HEK293 (cell line): ENCODE measurements around the gene SLC7A11.

Experiments used
- CTCF ChIA-PET: fragments of 350-600 bp; formaldehyde crosslinking; extraction: SDS; loops from one replicate; lab custom pipeline; 2021; ENCODE audit warnings: antibody characterized with exemption; lab: Yijun Ruan, JAX
- POLR2A ChIA-PET: fragments of 300-600 bp; formaldehyde crosslinking; extraction: SDS; loops from one replicate; lab custom pipeline; 2020; ENCODE audit warnings: antibody characterized with exemption, inconsistent platforms; lab: Yijun Ruan, JAX
- H3K27ac ChIP-seq: fragments of 200-500 bp; sonication (Bioruptor generic); 2 replicates; pipeline ENCODE4 v1.5.1; 2014; ENCODE audit warnings: low read depth, low read length, control low read depth, inconsistent platforms; ENCODE audit errors: extremely low read depth
- H3K36me3 ChIP-seq, 2 experiments: fragments of 200-500 bp in 1 of 2; sonication (Bioruptor generic) in 1 of 2; 1 replicate in 1 of 2; 2 replicates in 1 of 2; pipeline ENCODE4 v1.5.1; 2014 to 2017; ENCODE audit warnings: inconsistent platforms in 2 of 2, low read length in 2 of 2; ENCODE audit not compliant: control insufficient read depth in 2 of 2, insufficient read depth in 1 of 2
- H3K4me1 ChIP-seq: fragments of 200-500 bp; sonication (Bioruptor generic); 2 replicates; pipeline ENCODE4 v1.5.1; 2014; ENCODE audit warnings: mild to moderate bottlenecking, low read length, inconsistent platforms; ENCODE audit not compliant: control insufficient read depth, insufficient read depth
- H3K4me3 ChIP-seq: 2 replicates; pipeline ENCODE4 v1.5.1; 2011; ENCODE audit warnings: low read depth, mild to moderate bottlenecking, control low read depth, low read length, moderate library complexity
- H3K9me3 ChIP-seq: fragments of 200-500 bp; sonication (Bioruptor generic); 2 replicates; pipeline ENCODE4 v1.5.1; 2014; ENCODE audit warnings: low read depth, low read length, inconsistent platforms; ENCODE audit not compliant: control insufficient read depth, insufficient read depth
- BCL6B ChIP-seq: fragments of 450-650 bp; formaldehyde crosslinking; IDR thresholded peaks from 2 replicates; pipeline ENCODE4 v1.5.1; 2017; ENCODE audit warnings: missing biosample characterization, missing genetic modification characterization
- HOXD13 ChIP-seq: sonication (generic); formaldehyde crosslinking; IDR thresholded peaks from 2 replicates; pipeline ENCODE4 v1.8.0; 2022; ENCODE audit warnings: missing genetic modification reagents, borderline replicate concordance
- ZNF114 ChIP-seq: fragments of 450-650 bp; formaldehyde crosslinking; IDR thresholded peaks from 2 replicates; pipeline ENCODE4 v1.5.0; 2017; ENCODE audit warnings: missing biosample characterization, missing genetic modification characterization
- ZNF121 ChIP-seq: fragments of 450-650 bp; formaldehyde crosslinking; IDR thresholded peaks from 2 replicates; pipeline ENCODE4 v1.5.1; 2016; ENCODE audit warnings: missing biosample characterization, missing genetic modification characterization
- ZNF138 ChIP-seq: fragments of 450-650 bp; formaldehyde crosslinking; IDR thresholded peaks from 2 replicates; pipeline ENCODE4 v1.5.1; 2016; ENCODE audit warnings: missing biosample characterization, missing genetic modification characterization, borderline replicate concordance
- ZNF184 ChIP-seq: fragments of 450-650 bp; IDR thresholded peaks from 2 replicates; pipeline ENCODE4 v1.5.1; 2018; ENCODE audit warnings: missing biosample characterization, mild to moderate bottlenecking, missing genetic modification characterization
- ZNF211 ChIP-seq: fragments of 450-650 bp; formaldehyde crosslinking; IDR thresholded peaks from 2 replicates; pipeline ENCODE4 v1.5.1; 2016; ENCODE audit warnings: low read depth, missing biosample characterization, missing genetic modification characterization
- ZNF266 ChIP-seq: fragments of 450-650 bp; formaldehyde crosslinking; IDR thresholded peaks from 2 replicates; pipeline ENCODE4 v1.5.1; 2016; ENCODE audit warnings: missing biosample characterization, missing genetic modification characterization, low read depth
- ZNF404 ChIP-seq: fragments of 450-650 bp; formaldehyde crosslinking; IDR thresholded peaks from 2 replicates; pipeline ENCODE4 v1.5.1; 2017; ENCODE audit warnings: missing biosample characterization, missing genetic modification characterization
- ZNF521 ChIP-seq: fragments of 450-650 bp; formaldehyde crosslinking; IDR thresholded peaks from 2 replicates; pipeline ENCODE4 v1.5.1; 2017; ENCODE audit warnings: missing biosample characterization, mild to moderate bottlenecking, missing genetic modification characterization
- ZNF529 ChIP-seq: fragments of 450-650 bp; formaldehyde crosslinking; IDR thresholded peaks from 2 replicates; pipeline ENCODE4 v1.5.1; 2017; ENCODE audit warnings: missing genetic modification characterization, missing biosample characterization; ENCODE audit not compliant: insufficient replicate concordance
- ZNF544 ChIP-seq: fragments of 450-650 bp; formaldehyde crosslinking; IDR thresholded peaks from 2 replicates; pipeline ENCODE4 v1.5.0; 2017; ENCODE audit warnings: missing biosample characterization, missing genetic modification characterization
- ZNF626 ChIP-seq: fragments of 450-650 bp; sonication (Bioruptor Pico); formaldehyde crosslinking; IDR thresholded peaks from 2 replicates; pipeline ENCODE4 v1.5.1; 2018; ENCODE audit warnings: missing biosample characterization, missing genetic modification characterization, inconsistent platforms
- ZNF664 ChIP-seq: fragments of 450-650 bp; formaldehyde crosslinking; IDR thresholded peaks from 2 replicates; pipeline ENCODE4 v1.5.1; 2016; ENCODE audit warnings: missing biosample characterization, missing genetic modification characterization
- ZSCAN5A ChIP-seq: fragments of 450-650 bp; formaldehyde crosslinking; IDR thresholded peaks from 2 replicates; pipeline ENCODE4 v1.5.1; 2016; ENCODE audit warnings: missing biosample characterization, missing genetic modification characterization
- TF ChIP-seq, protein P1 (sequence below): IDR thresholded peaks from 2 replicates; pipeline ENCODE4 v1.6.1; 2011; ENCODE audit warnings: mild to moderate bottlenecking, low read depth, low read length, borderline replicate concordance
- TF ChIP-seq, protein P2 (sequence below): fragments of 450-650 bp; formaldehyde crosslinking; IDR thresholded peaks from 2 replicates; pipeline ENCODE4 v1.5.1; 2017; ENCODE audit warnings: missing biosample characterization, mild to moderate bottlenecking, missing genetic modification characterization, moderate library complexity
- TF ChIP-seq, protein P3 (sequence below): fragments of 450-650 bp; formaldehyde crosslinking; IDR thresholded peaks from 2 replicates; pipeline ENCODE4 v1.5.1; 2017; ENCODE audit warnings: missing biosample characterization, missing genetic modification characterization
- TF ChIP-seq, protein P4 (sequence below): fragments of 450-650 bp; formaldehyde crosslinking; IDR thresholded peaks from 2 replicates; pipeline ENCODE4 v1.5.1; 2016; ENCODE audit warnings: missing biosample characterization, missing genetic modification characterization

SLC7A11 gene

GRCh38 chr4:138205531-138206233 lies 36.5 kb downstream of the SLC7A11 start:
- no peak overlapping the region for H3K27ac ChIP-seq
- ChIA-PET CTCF (no interaction called here), POLR2A (no interaction called here)
- no peak overlapping the region for H3K4me3 ChIP-seq
- no peak for TF ChIP-seq ZNF626 (tag by site-specific recombination)
- no peak for TF ChIP-seq ZSCAN5A
- TF ChIP-seq ZNF521 (tag by site-specific recombination), result no peak
- TF ChIP-seq, protein P1, sequence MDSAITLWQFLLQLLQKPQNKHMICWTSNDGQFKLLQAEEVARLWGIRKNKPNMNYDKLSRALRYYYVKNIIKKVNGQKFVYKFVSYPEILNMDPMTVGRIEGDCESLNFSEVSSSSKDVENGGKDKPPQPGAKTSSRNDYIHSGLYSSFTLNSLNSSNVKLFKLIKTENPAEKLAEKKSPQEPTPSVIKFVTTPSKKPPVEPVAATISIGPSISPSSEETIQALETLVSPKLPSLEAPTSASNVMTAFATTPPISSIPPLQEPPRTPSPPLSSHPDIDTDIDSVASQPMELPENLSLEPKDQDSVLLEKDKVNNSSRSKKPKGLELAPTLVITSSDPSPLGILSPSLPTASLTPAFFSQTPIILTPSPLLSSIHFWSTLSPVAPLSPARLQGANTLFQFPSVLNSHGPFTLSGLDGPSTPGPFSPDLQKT, result no peak
- TF ChIP-seq ZNF544, result no peak
- no peak for TF ChIP-seq BCL6B (tag by site-specific recombination)
- TF ChIP-seq, protein P2, sequence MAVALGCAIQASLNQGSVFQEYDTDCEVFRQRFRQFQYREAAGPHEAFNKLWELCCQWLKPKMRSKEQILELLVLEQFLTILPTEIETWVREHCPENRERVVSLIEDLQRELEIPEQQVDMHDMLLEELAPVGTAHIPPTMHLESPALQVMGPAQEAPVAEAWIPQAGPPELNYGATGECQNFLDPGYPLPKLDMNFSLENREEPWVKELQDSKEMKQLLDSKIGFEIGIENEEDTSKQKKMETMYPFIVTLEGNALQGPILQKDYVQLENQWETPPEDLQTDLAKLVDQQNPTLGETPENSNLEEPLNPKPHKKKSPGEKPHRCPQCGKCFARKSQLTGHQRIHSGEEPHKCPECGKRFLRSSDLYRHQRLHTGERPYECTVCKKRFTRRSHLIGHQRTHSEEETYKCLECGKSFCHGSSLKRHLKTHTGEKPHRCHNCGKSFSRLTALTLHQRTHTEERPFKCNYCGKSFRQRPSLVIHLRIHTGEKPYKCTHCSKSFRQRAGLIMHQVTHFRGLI (tag by site-specific recombination), result no peak
- TF ChIP-seq ZNF138 (tag by site-specific recombination), result no peak
- TF ChIP-seq ZNF404, result no peak
- no peak for TF ChIP-seq ZNF211
- TF ChIP-seq ZNF121 (tag by site-specific recombination), result no peak
- no peak for TF ChIP-seq ZNF664
- TF ChIP-seq ZNF114, result no peak
- no peak for TF ChIP-seq ZNF266 (tag by site-specific recombination)
- no peak for TF ChIP-seq ZNF184
- TF ChIP-seq, protein P3, sequence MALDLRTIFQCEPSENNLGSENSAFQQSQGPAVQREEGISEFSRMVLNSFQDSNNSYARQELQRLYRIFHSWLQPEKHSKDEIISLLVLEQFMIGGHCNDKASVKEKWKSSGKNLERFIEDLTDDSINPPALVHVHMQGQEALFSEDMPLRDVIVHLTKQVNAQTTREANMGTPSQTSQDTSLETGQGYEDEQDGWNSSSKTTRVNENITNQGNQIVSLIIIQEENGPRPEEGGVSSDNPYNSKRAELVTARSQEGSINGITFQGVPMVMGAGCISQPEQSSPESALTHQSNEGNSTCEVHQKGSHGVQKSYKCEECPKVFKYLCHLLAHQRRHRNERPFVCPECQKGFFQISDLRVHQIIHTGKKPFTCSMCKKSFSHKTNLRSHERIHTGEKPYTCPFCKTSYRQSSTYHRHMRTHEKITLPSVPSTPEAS (tag by site-specific recombination), result no peak
- no peaks in the 10 kb centered on the region for H3K4me1 ChIP-seq
- H3K9me3 ChIP-seq, result no peaks in the 10 kb centered on the region
- no peaks in the 10 kb centered on the region for H3K36me3 ChIP-seq

GRCh38 chr4:138204507-138204906 lies 37.6 kb downstream of the SLC7A11 start:
- TF ChIP-seq, protein P4, sequence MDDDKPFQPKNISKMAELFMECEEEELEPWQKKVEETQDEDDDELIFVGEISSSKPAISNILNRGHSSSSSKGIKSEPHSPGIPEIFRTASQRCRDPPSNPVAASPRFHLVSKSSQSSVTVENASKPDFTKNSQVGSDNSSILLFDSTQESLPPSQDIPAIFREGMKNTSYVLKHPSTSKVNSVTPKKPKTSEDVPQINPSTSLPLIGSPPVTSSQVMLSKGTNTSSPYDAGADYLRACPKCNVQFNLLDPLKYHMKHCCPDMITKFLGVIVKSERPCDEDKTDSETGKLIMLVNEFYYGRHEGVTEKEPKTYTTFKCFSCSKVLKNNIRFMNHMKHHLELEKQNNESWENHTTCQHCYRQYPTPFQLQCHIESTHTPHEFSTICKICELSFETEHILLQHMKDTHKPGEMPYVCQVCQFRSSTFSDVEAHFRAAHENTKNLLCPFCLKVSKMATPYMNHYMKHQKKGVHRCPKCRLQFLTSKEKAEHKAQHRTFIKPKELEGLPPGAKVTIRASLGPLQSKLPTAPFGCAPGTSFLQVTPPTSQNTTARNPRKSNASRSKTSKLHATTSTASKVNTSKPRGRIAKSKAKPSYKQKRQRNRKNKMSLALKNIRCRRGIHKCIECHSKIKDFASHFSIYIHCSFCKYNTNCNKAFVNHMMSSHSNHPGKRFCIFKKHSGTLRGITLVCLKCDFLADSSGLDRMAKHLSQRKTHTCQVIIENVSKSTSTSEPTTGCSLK (tag by site-specific recombination), result no peak
- no peak for TF ChIP-seq HOXD13 (CRISPR knock-in tag)
- TF ChIP-seq, protein P3 (tag by site-specific recombination), result no peak
- TF ChIP-seq ZNF529, result no peak
- no peaks in the 10 kb centered on the region for H3K9me3 ChIP-seq
- no peaks in the 10 kb centered on the region for H3K36me3 ChIP-seq
- POLR2A ChIA-PET, result no interaction called here
- H3K4me3 ChIP-seq, result no peak overlapping the region
- no peaks in the 10 kb centered on the region for H3K4me1 ChIP-seq
- CTCF ChIA-PET, result no interaction called here
- no peak overlapping the region for H3K27ac ChIP-seq
